GM18526 (cell line): ENCODE data around the gene DGCR2.

ENCODE experiments used
- POLR2A ChIP-seq: IDR thresholded peaks from 3 replicates; pipeline ENCODE4 v1.6.1; 2011; ENCODE audit not compliant: insufficient read length; ENCODE audit errors: extremely low read depth

DGCR2 gene

DNA sequence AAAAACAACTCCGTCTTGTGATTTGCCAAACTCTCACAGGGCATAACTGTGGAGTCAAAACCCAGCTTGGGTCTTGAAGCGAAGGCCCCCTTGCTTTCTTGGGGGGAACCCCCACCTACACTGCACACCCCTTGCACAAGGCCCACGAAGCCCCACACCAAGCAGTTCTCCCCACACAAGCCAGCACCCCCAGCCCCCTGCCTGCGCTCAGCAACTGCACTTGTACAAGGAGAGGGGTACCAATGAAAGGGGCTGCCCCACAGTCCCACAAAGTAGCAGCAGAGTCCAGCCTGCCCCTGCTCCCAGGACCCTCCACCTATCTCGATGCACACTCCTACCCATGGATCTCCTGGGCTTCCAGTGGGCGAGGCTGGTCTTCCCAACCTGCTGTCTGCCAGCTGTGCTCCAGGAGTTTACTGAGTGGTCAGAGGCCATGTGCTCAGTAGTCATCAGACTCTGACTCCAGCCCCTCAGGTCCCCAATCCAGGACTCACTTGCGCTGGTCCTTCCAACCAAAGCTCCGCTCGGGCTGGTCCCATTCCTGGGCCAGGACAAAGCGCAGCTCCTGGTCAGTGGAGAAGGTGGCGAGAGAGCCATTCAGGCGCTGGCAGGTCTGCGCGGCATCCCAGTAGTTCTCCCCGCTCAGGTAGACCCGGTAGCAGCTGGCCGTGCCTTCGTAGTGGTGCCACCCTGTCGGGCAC lies 57.7 kb downstream of the DGCR2 start:
- TF ChIP-seq POLR2A = no peak

DNA sequence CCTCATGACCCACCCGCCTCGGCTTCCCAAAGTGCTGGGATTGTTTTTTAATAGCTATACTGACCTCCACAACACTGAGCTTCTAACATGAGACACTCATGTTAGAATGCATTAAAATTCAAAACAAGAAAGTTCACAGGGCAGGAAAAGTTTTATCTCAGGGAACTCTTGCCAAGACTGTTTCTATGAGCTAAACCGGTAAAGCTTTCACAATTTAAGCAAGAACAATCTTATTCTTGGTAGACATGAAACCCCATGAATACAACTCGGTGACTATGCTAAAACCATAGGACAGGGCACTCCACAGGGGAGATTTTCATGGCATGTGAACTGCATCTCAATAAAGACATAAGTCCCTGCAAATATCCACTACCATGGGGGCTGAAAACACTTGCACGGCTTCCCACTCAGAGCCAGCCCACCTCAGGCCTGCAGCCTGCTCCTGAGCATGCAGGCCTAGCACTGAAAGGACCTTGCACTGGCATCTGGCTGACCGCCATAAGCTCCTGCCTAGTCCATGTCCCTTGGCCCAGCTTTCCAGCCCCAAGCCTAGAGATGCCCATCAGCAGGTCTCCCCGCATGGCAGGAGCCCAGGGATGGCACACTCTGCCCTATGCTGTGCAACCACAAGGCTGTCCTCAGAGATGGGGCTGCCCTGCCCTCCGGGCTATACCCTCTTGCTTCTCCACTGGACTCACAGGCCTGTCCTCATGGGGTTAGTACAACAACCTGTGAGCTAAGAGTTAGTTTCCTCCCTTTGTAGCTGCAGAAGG lies 58.4 kb downstream of the DGCR2 start:
- no peak for TF ChIP-seq POLR2A

DNA sequence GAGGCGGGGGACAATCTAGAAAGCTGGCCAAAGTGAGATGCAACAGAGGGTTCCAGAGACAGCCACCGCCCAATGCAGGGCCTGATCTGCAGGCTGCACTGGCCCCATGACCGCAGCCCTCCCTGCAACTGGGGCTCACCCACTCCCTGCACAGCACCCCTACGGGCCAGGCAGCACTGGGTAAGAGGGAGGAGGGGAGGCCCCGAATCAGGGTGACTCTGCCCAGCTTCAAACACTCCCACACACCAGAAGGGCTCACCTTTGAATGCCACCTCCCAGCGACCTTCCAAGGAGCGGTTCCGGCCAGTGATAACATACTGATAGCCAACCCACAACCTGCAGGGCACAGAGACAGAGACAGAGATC lies 59.3 kb downstream of the DGCR2 start:
- no peak for TF ChIP-seq POLR2A

DNA sequence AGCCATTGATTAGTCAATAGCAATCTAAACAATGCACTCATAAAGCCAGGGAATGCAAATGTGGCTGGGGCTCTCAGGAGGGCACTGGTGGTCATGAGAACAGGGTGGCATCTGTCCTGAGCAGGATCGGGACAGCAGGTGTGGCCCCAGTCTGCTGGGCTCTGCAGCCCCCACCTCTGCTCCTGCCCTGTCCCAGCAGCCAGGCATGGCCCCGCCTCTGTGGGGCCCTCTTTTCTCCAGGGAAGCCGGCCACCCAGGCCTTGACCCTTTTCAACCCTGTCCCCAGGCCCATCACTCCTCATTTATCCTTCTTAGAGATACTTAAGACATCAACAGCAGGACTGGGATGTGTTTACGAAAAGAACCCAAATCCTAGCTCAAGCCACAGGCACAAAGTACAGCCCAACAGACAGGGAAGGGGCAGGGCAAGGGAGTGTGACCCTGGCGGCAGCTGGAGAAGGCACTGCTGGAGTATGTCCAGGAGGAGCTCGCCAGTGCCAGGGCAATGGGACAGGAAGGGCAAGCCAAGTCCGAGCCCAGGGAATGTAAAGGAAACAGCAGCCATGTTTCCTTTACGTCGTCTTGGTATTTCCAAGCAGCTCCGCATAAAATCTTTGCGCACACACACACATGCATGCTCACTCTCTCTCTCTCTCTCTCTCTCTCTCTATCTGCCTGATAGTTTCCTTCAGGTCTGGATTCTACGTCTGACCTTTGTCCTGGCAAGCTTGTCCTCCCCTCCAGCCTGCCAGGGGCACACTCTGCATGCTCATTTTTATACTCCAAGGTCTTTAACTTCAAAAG lies 59.9 kb downstream of the DGCR2 start:
- TF ChIP-seq POLR2A = no peak

DNA sequence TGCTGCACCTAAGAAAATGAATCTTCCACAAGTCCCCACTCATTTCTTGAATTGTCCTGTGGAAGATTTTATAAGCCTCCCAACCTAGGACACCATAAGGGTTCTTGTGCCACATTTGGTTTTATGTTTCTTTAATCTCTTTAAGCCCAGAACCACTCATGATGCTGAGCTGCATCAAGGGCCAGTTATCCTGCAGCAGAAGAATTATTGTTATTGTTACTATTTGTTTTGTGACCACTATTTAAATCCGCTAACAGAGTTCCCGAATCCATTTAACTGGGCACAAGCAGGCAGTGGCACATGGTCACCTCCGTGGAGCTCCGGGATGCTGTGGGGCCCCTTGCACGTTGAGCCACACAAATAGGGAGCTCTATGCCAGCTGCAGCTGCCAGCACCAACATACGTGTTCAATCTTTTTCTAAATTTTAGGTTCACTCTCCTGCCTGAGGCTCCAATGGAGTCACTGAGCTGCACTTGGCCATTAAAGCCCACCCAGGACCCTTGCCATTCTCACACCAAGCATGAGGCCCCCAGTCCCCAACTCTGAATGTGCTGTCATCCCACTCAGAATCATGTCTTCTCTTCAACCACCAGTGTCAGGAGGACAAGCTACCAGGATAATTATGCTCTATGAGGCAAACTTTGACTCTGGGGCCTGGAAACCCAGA lies 60.6 kb downstream of the DGCR2 start:
- TF ChIP-seq POLR2A = no peak

DNA sequence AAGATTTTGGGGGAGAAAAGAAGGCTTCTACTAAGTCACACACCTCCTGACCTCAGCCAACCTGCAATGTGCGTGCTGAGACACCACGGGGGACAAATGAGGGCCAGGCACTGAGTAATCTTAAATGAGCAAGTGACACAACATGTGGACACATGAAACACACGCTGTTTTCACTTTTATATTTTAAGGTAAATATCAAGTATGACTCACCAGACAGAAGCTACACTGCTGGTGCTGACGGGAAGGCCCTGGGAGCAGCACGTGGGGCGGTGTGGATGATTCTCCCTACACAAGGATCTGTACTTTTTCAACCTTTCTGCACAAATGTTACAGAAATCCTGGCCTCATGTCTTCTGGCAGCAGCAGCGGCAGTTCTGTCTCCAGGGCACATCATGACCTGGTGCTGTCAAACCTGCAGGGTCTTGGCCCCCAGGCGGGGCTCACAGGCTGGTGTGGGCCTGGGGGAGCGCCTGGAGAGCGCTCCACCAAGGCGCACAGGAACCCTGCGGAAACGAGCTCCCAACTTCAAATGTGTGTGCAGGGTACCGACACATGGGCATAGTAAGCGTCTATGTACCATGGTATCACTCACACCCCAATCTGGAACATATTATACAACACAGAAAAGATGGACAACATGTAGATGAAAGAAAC lies 61.7 kb downstream of the DGCR2 start:
- TF ChIP-seq POLR2A = no peak

DNA sequence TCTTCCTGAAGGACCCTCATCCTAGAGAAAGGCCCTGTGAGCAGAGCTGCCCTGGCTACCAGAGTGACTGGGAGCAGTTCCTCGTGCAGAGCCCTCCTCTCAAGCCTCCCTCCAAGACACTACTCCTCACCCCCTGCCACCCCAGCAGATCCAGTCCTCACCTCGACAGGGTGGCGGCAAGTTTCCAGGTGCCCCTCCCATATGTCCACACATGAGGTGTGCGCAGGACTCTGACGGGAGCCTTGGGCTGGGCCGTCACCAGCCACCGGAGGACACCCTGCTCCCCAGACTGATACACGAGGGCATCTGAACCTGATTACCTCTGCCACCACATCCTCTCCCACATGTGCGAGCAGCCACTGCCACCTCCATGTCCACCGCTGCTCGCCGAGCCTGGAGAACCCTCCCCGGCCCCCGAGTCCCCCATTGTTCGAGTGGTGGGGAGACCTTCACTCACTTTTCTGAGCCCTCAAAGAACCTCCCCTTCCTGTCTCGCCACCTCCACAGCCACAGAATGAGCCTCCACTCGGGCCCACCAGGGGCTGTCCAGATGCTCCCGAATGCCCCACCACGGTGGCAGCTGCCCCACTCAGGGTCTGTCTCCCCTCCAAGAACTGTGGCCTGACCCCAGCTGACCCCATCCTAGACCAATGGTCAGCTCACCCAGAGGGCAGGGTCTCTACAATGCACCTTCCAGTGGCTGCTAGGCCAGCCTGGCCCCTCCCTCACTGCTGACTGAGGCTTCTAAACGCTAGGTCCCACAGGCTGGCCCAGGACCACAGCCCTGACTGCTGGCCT lies 62.5 kb downstream of the DGCR2 start:
- TF ChIP-seq POLR2A = no peak

DNA sequence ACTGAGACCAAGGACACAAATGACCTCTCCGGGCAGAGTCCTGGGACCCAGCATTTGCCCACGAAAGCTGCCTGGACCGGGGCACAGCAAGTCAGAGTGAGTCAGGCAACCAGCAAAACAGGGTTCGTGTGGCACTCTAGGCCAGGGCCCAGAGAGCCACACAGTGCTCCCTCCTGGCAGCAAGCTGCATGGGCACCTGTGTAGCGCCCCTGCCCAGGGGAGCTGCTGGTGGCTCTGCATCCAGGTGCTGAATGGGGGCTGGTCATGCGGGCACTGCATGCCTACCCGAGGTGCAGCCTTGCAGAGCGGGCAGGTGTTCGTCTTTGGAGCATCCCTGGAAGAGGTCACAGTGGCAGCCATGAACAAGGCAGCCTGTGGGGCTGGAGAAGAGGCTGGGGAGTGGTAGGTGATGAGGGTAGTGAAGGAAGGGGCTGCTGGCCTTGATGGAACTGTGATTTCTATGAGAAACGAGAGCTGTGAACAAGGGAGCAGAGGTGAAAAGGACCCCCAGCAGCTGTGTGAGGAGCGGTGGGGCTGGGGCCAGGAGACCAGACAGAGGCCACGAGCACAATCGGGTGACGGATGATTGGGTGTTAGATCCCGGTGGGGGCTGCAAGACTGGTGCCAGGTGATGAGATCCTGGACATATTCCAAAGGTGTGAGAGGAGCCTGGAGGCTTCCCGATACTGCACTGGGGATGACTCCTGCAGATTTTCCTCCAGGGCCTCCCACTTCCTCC lies 63.3 kb downstream of the DGCR2 start:
- TF ChIP-seq POLR2A = no peak

DNA sequence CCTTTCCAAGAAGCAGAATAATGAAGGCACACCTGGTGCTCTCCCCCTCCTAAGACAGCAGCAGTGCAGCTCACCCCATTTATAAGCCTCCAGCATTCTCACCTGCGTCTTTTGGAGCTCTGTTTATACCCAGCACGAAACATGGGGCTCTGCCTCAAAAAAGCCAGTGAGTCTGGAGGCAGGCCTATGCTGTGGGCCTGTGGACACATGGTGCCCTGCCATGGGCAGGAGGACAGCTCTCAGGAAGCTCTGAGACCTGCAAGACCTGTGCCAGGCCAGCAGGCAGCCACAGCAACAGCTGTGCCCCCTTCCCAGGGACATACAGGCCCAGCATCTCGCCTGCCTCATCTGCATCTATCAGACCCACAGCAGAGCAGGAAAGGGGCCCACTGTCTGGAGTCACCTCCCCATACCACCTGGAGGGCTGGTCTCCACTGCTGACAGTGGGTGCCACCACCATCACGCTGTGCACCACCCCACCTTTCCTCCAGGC lies 64.2 kb downstream of the DGCR2 start:
- TF ChIP-seq POLR2A = no peak

DNA sequence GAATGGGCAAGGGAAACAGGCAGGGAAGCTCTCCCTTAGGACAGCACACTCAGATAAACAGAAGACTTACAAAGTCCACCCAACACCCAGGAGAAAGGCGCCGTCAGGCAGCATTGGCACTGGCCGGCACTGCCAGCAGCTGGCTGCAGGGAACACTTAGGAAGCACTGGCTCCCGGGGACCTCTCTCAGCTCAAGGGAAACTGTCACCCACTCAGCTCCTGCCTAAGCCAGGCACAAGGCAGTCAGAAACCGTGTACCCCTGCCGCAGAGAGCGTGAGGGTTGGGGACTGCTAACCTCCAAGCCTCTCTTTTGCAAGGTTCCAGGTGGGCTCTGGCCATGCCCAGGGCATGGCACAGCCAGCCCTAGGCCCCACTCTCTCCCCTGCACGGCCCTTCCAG lies 64.7 kb downstream of the DGCR2 start:
- no peak for TF ChIP-seq POLR2A

DNA sequence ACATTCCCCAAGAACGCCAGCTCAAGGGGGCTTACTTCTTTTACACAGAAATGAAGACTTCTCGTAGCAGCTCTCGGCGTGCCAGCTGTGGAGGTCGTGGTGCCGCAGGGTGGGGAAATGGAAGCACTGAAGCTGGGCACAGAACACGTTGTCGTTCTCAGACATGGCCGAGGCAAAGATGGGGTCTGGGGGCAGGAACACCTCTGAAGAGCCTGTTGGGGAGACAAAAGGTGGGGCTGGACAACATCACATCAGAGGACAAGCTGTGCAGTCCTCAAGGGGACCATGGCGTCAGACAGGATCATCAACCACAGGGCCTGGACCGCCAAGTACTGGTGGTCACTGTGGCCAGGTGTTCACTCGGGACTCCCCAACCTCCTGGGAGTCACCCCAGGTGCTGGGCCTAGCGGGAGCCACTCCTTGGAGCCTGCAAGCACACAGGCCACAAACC lies 65.2 kb downstream of the DGCR2 start:
- TF ChIP-seq POLR2A = no peak

DNA sequence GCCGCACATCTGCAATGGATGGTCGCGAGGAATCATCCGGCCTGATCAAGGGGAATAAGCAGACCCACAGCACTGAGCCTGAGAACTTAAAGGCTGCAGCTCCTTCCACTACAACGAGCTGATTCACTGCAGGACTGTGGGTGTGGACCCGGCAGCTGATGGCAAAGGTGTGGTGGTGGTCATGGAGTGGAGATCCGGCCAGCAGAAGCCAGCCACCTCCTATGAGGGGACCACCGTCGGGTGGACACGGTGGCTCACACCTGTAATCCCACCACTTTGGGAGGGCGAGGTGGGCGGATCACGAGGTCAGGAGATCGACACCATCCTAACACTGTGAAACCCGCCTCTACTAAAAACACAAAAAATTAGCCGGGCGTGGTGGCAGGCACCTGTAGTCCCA lies 66.4 kb downstream of the DGCR2 start:
- no peak for TF ChIP-seq POLR2A

DNA sequence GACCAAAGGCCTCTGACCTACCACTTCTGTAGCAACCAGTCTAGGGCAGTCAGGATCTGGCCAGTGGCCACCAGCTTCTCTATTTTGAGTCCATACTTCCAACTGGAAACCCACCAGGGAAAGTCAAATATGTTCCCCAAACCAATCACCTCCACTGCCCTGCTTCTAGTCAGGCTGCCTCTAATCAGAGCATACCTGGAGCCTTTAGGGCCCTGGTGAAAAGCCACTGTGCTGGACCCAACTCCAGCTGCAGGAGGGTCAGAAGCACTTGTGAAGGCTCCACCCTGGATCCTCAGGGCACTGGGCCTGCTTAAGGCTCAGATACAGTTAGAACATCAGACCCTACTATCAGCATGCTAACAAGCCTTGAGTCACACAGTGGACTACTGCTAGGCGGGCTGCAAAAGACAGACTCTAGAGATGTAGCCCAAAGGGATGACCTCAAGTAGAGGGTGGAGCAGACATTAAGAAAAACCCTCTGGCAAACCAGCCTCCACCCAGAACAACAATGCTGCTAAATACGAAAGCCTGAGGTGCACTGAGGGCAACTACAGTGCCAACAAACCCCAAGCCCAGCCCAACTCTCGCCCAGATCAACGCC lies 69.2 kb downstream of the DGCR2 start:
- TF ChIP-seq POLR2A = no peak
